GM19023 (cell line): Measurements from ENCODE around the gene OR51F2.
"Not testable (repeated sequence)": the region's sequence is repeated elsewhere in the genome, so short reads cannot be mapped to it uniquely, and the experiment has no call there.

ENCODE experiments used
- ATAC-seq: cut with Tn5 transposase; IDR thresholded peaks from one replicate; pipeline ENCODE4 v1.9.1; 2021; ENCODE audit warnings: mild to moderate bottlenecking, moderate library complexity; ENCODE audit not compliant: unreplicated experiment

Gene OR51F2

DNA sequence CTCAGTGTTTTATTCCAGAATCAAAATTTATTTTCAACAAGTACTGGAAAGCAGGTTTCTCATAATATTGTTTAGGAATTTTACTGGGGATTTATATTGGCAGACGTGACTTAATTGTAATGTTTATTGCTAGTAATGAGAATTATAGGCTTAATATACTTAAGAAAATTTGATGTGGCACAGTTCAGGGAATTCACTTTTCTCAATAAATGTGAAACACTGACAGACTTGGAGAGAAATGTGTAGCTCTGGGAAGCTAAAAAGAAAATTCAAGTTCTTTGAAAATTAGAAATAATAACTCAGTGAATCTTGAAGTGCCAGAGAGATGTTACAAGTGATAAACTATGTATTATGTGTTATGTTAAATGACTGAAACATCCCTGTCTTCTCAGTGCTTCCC, at the start of gene OR51F2:
Gene OR51F2 (plus strand): TSS at position 301 of the 400 bp plus-strand sequence. CDS start 101 bp downstream, outside the sequence.
- ATAC-seq, result no peak

DNA sequence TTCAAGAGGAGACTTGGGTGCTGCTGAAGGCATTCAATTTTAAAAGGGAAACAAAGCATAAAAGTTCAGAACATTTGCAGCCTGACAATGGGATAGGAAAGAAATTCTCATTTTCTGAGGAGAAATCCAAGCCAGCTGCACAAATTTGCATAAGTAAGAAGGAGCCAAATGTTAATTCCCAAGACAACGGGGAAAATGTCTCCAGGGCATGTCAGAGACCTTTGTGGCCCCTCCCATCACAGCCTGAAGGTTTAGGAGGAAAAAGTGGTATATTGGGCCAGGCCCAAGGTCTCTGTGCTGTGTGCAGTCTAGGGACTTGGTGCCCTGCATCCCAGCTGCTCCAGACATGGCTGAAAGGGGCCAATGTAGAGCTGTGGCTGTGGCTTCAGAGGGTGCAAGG, 38.7 kb upstream of the OR51F2 start:
- no peak for ATAC-seq

DNA sequence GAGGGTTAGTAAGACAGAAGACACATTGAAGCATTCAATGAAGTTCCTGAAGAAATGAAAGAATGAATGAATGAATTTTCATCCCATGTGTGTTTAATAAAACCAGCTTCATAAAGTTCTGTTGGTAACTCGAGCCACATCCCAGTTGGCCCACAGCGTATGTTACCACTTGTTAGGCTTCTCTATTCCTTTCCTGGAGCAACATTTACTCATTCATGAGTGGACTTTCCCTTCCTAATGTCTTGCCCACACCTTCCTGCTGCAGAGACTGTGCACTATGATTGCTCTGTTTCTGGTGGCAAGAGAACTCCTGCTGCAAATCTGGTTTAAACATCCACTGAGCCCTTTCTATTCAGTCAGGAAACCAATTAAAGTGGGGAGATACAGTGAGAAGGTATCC, 23.9 kb upstream of the OR51F2 start:
- no peak for ATAC-seq

DNA sequence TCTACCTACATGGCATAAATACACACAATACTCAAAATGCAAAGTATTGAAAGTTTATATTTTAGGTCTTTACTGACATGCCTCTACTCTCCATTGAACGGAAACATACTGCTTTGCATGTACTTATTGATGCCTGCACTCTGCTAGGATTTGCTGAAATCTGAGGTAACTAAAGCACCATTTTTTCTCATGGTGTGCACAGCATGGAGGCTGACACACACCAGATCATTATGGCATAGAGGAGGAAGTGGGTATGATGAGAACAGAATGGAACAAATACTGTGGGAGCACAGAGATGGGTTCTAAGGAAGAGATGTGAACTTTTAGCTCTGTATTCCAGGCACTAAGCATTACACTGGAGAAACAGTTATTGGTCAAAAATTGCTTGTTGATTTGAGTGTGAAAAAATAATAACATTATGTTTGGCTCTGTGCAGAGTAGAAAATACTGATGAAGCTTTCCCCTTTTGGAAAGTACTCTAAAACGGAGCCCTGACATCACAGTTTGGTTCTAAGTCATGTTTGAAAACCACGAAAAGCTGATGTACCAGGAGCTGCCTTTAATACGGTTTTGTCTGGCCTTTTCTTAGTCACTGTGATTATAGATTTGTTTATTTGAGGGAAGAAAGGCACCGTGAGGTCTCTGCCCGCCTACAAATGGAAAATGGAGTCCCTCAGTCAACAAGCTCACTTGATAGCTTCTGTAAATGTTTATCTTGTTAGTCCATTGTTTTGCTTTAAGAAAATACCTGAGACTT, 22.5 kb upstream of the OR51F2 start:
- ATAC-seq, result no peak

DNA sequence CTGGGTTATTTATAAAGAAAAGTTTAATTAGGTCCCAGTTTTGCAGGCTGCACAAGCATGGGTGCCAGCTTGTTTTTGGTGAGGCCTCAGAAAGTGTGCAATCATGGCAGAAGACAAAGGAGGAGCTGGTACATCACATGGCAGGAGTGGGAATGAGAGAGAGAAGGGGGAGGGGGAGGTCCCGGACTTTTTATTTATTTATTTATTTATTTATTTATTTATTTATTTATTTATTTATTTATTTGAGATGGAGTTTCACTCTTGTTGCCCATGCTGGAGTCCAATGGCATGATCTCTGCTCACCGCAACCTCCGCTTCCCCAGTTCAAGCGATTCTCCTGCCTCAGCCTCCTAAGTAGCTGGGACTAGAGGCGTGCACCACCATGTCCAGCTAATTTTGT, 19.8 kb upstream of the OR51F2 start:
- ATAC-seq, result not testable (repeated sequence)

DNA sequence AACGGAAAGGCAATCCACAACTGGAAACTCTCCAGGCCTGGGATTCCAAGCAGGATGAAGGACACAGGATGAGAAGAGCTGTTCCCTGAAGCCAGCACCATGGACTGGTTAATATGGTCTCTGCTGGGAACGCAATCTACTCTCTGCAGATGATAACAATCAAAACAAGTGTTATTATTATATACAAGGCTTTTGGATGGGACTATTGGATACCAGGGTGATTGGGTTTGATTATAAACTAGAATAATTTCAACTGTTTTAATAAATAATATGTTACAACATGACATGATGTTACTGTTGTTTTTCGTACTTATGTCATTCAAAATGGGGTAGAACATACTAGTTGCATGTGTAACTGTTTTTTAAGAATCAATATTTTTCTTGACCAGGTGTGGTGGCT, 16.8 kb upstream of the OR51F2 start, which contains the start of gene OR52R1:
Gene OR52R1 (minus strand): TSS at position 101 of the 400 bp plus-strand sequence. CDS start 0 bp downstream, at position 101.
- no peak for ATAC-seq

- ATAC-seq, result no peak
Observed at GRCh38 chr11:4808476-4808875, 12.6 kb upstream of the OR51F2 start.

GRCh38 chr11:4809246-4809645, 11.9 kb upstream of the OR51F2 start:
- ATAC-seq, result no peak

- ATAC-seq, result no peak
Observed at GRCh38 chr11:4825132-4825531, 4.0 kb downstream of the OR51F2 start.

DNA sequence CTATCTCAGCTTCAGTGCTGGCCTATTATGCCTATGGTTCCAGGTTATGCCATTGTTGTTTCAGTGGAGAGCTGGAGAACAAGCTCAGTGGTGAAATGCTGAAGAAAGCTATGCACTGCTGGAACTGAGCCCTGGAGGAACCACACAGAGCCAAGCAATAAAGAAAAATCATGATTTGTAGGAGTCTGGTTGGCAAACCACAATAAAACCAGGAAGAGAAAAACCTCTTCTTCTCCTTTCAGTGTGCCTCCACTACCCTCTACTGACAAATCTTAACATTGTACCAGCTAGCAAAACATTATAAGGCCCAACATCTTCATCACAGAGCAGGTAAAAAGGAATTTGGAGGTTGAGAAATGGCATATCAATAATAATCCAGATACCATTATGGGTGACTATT, 5.3 kb downstream of the OR51F2 start:
- no peak for ATAC-seq

GRCh38 chr11:4830346-4830745, 9.2 kb downstream of the OR51F2 start:
- no peak for ATAC-seq

DNA sequence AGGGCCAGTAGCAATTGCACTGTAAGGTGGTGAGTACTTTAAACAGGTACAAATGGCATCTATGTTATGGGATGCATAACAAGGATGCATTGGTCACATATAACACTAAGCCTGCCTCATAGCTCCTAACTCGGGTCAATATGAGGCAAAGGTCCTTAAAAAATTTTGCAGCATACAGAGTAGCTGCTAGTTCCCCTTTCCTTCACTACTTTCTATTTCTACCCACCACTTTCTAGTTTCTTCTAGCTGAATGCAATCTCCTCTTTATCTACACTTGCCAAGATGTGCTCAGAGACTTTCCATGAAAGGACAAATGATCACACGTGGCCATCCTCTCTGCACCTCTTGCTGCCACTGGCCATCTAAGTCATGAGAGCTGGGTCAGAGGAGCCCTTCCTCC, 9.8 kb downstream of the OR51F2 start:
- ATAC-seq, result no peak

GRCh38 chr11:4839851-4840549, 18.9 kb downstream of the OR51F2 start:
- no peak for ATAC-seq

GRCh38 chr11:4848908-4849532, 27.9 kb downstream of the OR51F2 start, which contains the start of gene OR51S1:
OR51S1 (minus strand) TSS chr11:4849208; CDS start chr11:4849208, 0 bp downstream.
- ATAC-seq, result no peak

DNA sequence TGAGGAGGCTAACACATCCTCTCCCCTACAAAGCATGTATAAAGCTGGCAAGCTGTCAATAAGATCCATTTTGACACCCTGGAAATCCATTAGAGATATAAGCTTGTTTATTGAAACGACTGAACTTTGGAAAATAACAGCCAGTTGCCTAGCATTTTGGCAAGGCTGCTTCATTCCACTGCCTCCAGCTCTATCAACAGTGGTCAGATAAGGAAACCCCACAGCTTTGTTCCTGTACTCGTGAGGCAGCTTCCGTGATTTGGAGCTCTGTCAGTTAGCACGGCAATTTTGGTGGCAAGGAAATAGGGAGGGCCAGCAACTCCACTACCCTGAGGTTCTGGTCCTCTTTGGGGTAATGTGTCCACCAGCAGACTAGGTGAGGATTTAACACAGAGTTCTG, 29.9 kb downstream of the OR51F2 start:
- no peak for ATAC-seq

DNA sequence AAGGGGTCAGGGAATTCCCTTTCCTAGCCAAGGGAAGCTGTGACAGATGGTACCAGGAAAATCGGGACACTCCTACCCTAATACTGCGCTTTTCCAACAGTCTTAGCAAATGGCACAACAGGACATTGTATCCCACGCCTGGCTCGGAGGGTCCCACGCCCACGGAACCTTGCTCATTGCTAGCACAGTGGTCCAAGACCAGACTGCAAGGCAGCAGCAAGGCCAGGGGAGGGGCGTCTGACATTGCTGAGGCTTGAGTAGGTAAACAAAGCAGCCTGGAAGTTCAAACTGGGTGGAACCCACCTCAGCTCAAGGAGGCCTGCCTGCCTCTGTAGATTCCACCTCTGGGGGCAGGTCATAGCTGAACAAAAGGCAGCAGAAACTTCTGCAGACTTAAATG, 33.2 kb downstream of the OR51F2 start:
- not testable (repeated sequence) for ATAC-seq

DNA sequence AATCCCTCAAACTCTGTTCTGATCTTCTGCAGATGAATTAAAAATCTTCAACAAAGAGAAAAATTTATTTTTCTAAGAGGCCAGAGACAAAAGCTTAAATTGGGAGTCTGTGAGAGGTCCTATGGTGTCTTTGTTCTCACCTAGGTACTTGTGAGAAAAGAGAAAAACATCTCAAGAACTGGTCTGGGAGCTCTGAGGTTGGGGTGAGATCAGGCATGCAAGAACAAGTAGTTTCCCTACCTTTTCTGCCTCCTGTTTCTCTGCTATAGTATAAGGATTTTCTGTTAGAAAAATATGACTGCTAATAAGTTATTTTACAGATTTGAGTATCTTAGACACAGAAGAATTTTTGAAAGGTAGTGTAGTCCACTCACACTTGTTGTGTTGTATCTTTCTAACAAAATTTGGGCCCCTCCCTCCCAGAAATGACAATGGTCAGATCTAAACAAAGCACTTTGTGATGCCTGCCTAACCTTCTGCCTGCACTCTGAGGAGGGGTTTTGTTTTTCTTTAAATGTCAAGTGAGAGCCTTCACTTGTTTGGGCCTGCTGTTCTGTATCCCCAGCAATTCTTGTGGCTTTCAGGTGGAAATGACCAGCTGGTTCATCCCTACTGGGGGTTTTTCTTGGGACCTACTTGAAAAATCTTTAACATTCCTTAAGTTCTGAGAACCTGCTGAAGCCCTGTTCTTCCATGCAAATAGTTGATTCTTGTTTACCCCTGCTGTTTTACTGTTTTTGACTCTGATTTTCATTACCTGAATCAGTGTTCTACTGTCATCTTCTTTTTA, 41.5 kb downstream of the OR51F2 start:
- ATAC-seq, result no peak

GRCh38 chr11:4863876-4864275, 42.8 kb downstream of the OR51F2 start:
- no peak for ATAC-seq

- ATAC-seq, result no peak
Observed at GRCh38 chr11:4865855-4866254, 44.7 kb downstream of the OR51F2 start.
